ENCODE results near the gene LUM. TPM values are rescaled to one million over a fixed set of nuclear protein-coding genes. Genes with fewer than 3 reads are reported as not detected.

The LUM gene
- total RNA-seq, 2 donors from 2014 or later: 361 to 654 TPM

Other genes with a start within 250 kb of the LUM start
- gene CCER1, start 156.3 kb downstream of the LUM start, total RNA-seq: not detected
- gene EPYC, start 106.5 kb downstream of the LUM start, total RNA-seq: not detected
- gene KERA, start 53.5 kb downstream of the LUM start, total RNA-seq: not detected
- 1,000 to 10,000 TPM; 1,461 to 2,897 TPM for gene DCN, start 71.3 kb upstream of the LUM start, total RNA-seq

Measured in posterior vena cava (tissue), 2 donors.